ENCODE results near the gene CBX4. TPM values are rescaled to one million over a fixed set of nuclear protein-coding genes. Genes with fewer than 3 reads are reported as not detected.

Gene CBX4
- total and polyA plus RNA-seq, 2 of the 13 experiments (the other 11 are each of a cell fraction or from before 2014, with no cell fraction given) = 25.8 to 50.8 TPM

GRCh38 chr17:79821331-79822095 lies 17.7 kb downstream of the CBX4 start (continued):
- TF ChIP-seq HIC2 (CRISPR knock-in tag; IDR thresholded peaks at IDR 0.05; ENCODE audit: low read depth) (peak; percentile 80), SALL1 (CRISPR knock-in tag; IDR thresholded peaks at IDR 0.05) (peak; percentile 94), HNF1A (IDR thresholded peaks at IDR 0.05; ENCODE audit: low read depth) (peak; percentile 36; the same call in 1 of the 2 replicates), HNF1A (CRISPR knock-in tag; IDR thresholded peaks at IDR 0.05; ENCODE audit: borderline replicate concordance) (no peak), NR2F1 (CRISPR knock-in tag; IDR thresholded peaks at IDR 0.05) (peak; percentile 64 to 81; a peak in 3 of 4 replicates), SMARCE1 (IDR thresholded peaks at IDR 0.05; ENCODE audit: borderline replicate concordance) (no peak), ZNF773 (CRISPR knock-in tag; IDR thresholded peaks at IDR 0.05; ENCODE audit: borderline replicate concordance) (no peak), DZIP1 (CRISPR knock-in tag; IDR thresholded peaks at IDR 0.05) (0 out of 2 replicates have a peak, but pooled peaks have one; percentile 16), ZNF317 (CRISPR knock-in tag; IDR thresholded peaks at IDR 0.05) (peak; percentile 70), FOXK1 (CRISPR knock-in tag; IDR thresholded peaks at IDR 0.05; ENCODE audit: borderline replicate concordance, low read depth) (peak; percentile 98), ZNF432 (CRISPR knock-in tag; IDR thresholded peaks at IDR 0.05; ENCODE audit: borderline replicate concordance) (0 out of 2 replicates have a peak, but pooled peaks have one; percentile 36), TP53 (CRISPR knock-in tag; conservative IDR thresholded peaks at IDR 0.05) (peak; percentile 58), MED1 (CRISPR knock-in tag; IDR thresholded peaks at IDR 0.05) (peak; percentile 94), NR2F2 (IDR thresholded peaks at IDR 0.05; ENCODE audit: borderline replicate concordance, low read depth) (peak; percentile 87), SCMH1 (CRISPR knock-in tag; IDR thresholded peaks at IDR 0.05; ENCODE audit: borderline replicate concordance) (no peak), ZNF891 (CRISPR knock-in tag; IDR thresholded peaks at IDR 0.05) (0 out of 2 replicates have a peak, but pooled peaks have one; percentile 22), TBP (CRISPR knock-in tag; IDR thresholded peaks at IDR 0.05) (no peak), ZNF674 (CRISPR knock-in tag; IDR thresholded peaks at IDR 0.05; ENCODE audit: low read depth) (no peak), ZSCAN21 (CRISPR knock-in tag; IDR thresholded peaks at IDR 0.05; ENCODE audit: borderline replicate concordance) (no peak), KLF16 (CRISPR knock-in tag; IDR thresholded peaks at IDR 0.05) (peak in 1 of 2 experiments; percentile 90; a peak in 2 of 4 replicates), ZNF841 (CRISPR knock-in tag; IDR thresholded peaks at IDR 0.05; ENCODE audit: borderline replicate concordance) (no peak)
